IMR-90 (cell line): Measurements from ENCODE around the gene CPSF4L. TPM values are rescaled to one million over a fixed set of nuclear protein-coding genes. Genes with fewer than 3 reads are reported as not detected.

Experiments
- ATAC-seq: fragments of 200-7000 bp; cut with Tn5 transposase; 2 replicates; pipeline ENCODE4 v1.9.1; 2020; ENCODE audit warnings: low read depth, mild to moderate bottlenecking, moderate library complexity
- BruUV-seq: library from RNA; stranded (reverse); fragments of 400-500 nt; replicated peaks from 2 replicates; lab custom pipeline; 2021; lab: Mats Ljungman, UMichigan
- CTCF ChIA-PET: fragments of 300-600 bp; formaldehyde crosslinking; extraction: SDS; loops from one replicate; lab custom pipeline; 2021; ENCODE audit warnings: antibody characterized with exemption; lab: Yijun Ruan, JAX
- POLR2A ChIA-PET: fragments of 300-600 bp; sonication (Branson Sonifier 250); formaldehyde crosslinking; loops from one replicate; lab custom pipeline; 2022; ENCODE audit warnings: antibody characterized with exemption; ENCODE audit not compliant: unreplicated experiment; lab: Charles Lee
- DNase-seq: peaks from one replicate; pipeline ENCODE4 v3.0.0; 2013
- H2AFZ ChIP-seq: replicated peaks from 2 replicates; pipeline ENCODE3; 2013; ENCODE audit warnings: low read length, mild to moderate bottlenecking; ENCODE audit not compliant: poor library complexity
- H2AK5ac ChIP-seq: 2 replicates; pipeline ENCODE4 v1.6.1; 2013; ENCODE audit warnings: low read depth, low read length, inconsistent platforms
- H2AK9ac ChIP-seq: replicated peaks from 2 replicates; pipeline ENCODE3; 2013; ENCODE audit warnings: mild to moderate bottlenecking, low read depth, low read length, moderate library complexity; ENCODE audit not compliant: poor library complexity
- H2BK120ac ChIP-seq: 2 replicates; pipeline ENCODE4 v1.6.1; 2013; ENCODE audit warnings: low read depth, low read length, inconsistent platforms
- H2BK15ac ChIP-seq: 3 replicates; pipeline ENCODE4 v1.6.1; 2013; ENCODE audit warnings: low read depth, low read length, inconsistent platforms
- H2BK20ac ChIP-seq: 2 replicates; pipeline ENCODE4 v1.6.1; 2013; ENCODE audit warnings: low read depth, mild to moderate bottlenecking, inconsistent platforms, low read length, moderate library complexity
- H2BK5ac ChIP-seq: 2 replicates; pipeline ENCODE4 v1.6.1; 2013; ENCODE audit warnings: mild to moderate bottlenecking, low read depth, low read length, inconsistent platforms; ENCODE audit not compliant: poor library complexity, severe bottlenecking
- H3K14ac ChIP-seq: replicated peaks from 2 replicates; pipeline ENCODE4 v1.6.1; 2013; ENCODE audit warnings: low read depth, low read length, inconsistent platforms
- H3K18ac ChIP-seq: 2 replicates; pipeline ENCODE4 v1.6.1; 2013; ENCODE audit warnings: low read depth, low read length, control low read depth
- H3K23ac ChIP-seq: 2 replicates; pipeline ENCODE4 v1.6.1; 2013; ENCODE audit warnings: low read depth, low read length, inconsistent platforms
- H3K27ac ChIP-seq: 2 replicates; pipeline ENCODE4 v1.5.1; 2013; ENCODE audit warnings: mild to moderate bottlenecking, control low read depth, low read length; ENCODE audit not compliant: insufficient read depth
- H3K27me3 ChIP-seq: 2 replicates; pipeline ENCODE4 v1.6.1; 2013; ENCODE audit warnings: low read length; ENCODE audit not compliant: control insufficient read depth, insufficient read depth
- H3K36me3 ChIP-seq: 2 replicates; pipeline ENCODE4 v1.6.1; 2013; ENCODE audit warnings: low read length, mixed read lengths; ENCODE audit not compliant: control insufficient read depth, insufficient read depth
- H3K4ac ChIP-seq: 2 replicates; pipeline ENCODE4 v1.6.1; 2013; ENCODE audit warnings: low read depth, low read length, inconsistent platforms
- H3K4me1 ChIP-seq: 2 replicates; pipeline ENCODE4 v1.6.1; 2013; ENCODE audit warnings: low read length, mixed read lengths; ENCODE audit not compliant: control insufficient read depth, insufficient read depth
- H3K4me2 ChIP-seq: 2 replicates; pipeline ENCODE4 v1.6.1; 2013; ENCODE audit warnings: low read depth, mild to moderate bottlenecking, control low read depth, low read length, moderate library complexity
- H3K4me3 ChIP-seq: 2 replicates; pipeline ENCODE4 v1.5.1; 2013; ENCODE audit warnings: low read depth, mild to moderate bottlenecking, control low read depth, low read length, moderate library complexity; ENCODE audit not compliant: insufficient read depth
- H3K56ac ChIP-seq: 2 replicates; pipeline ENCODE4 v1.6.1; 2013; ENCODE audit warnings: low read length, inconsistent platforms; ENCODE audit not compliant: insufficient read depth; ENCODE audit errors: extremely low read depth
- H3K79me1 ChIP-seq, 2 experiments: 2 replicates each; pipeline ENCODE4 v1.6.1; 2013; ENCODE audit warnings: low read length in 2 of 2, inconsistent platforms in 1 of 2, low read depth in 1 of 2
- H3K9ac ChIP-seq: 2 replicates; pipeline ENCODE4 v1.6.1; 2013; ENCODE audit warnings: low read depth, low read length, control low read depth
- H3K9me1 ChIP-seq: 2 replicates; pipeline ENCODE4 v1.6.1; 2013; ENCODE audit warnings: low read length, inconsistent platforms; ENCODE audit not compliant: insufficient read depth
- H3K9me3 ChIP-seq: 2 replicates; pipeline ENCODE4 v1.6.1; 2013; ENCODE audit warnings: low read length; ENCODE audit not compliant: control insufficient read depth, insufficient read depth
- H4K20me1 ChIP-seq: 2 replicates; pipeline ENCODE4 v1.6.1; 2013; ENCODE audit warnings: low read length, inconsistent platforms; ENCODE audit not compliant: insufficient read depth
- H4K5ac ChIP-seq: 2 replicates; pipeline ENCODE4 v1.6.1; 2013; ENCODE audit warnings: mild to moderate bottlenecking, low read depth, low read length, control low read depth
- H4K8ac ChIP-seq, 2 experiments: 2 replicates each; pipeline ENCODE4 v1.6.1; 2013; ENCODE audit warnings: low read depth in 2 of 2, low read length in 2 of 2, control low read depth in 1 of 2, inconsistent platforms in 1 of 2
- H4K91ac ChIP-seq: 2 replicates; pipeline ENCODE4 v1.6.1; 2013; ENCODE audit warnings: low read depth, low read length, inconsistent platforms; ENCODE audit not compliant: insufficient read depth
- BHLHE40 ChIP-seq: fragments of 150-350 bp; IDR thresholded peaks from 2 replicates; pipeline ENCODE4 v1.6.1; 2016; ENCODE audit warnings: mild to moderate bottlenecking, low read depth, low read length
- CEBPB ChIP-seq: IDR thresholded peaks from 2 replicates; pipeline ENCODE4 v1.6.1; 2012; ENCODE audit warnings: low read depth, low read length, improper control_type of control experiment
- CHD1 ChIP-seq: IDR thresholded peaks from 2 replicates; pipeline ENCODE4 v1.6.1; 2012; ENCODE audit warnings: low read depth, low read length, improper control_type of control experiment
- FOS ChIP-seq: fragments of 150-350 bp; IDR thresholded peaks from 2 replicates; pipeline ENCODE4 v1.6.1; 2016; ENCODE audit warnings: low read depth, low read length
- MAFK ChIP-seq: IDR thresholded peaks from 2 replicates; pipeline ENCODE4 v1.6.1; 2012; ENCODE audit warnings: low read depth, low read length, improper control_type of control experiment
- MAZ ChIP-seq: IDR thresholded peaks from 2 replicates; pipeline ENCODE4 v1.6.1; 2012; ENCODE audit warnings: low read depth, mild to moderate bottlenecking, low read length, improper control_type of control experiment, moderate library complexity, borderline replicate concordance
- MXI1 ChIP-seq: IDR thresholded peaks from 2 replicates; pipeline ENCODE4 v1.6.1; 2012; ENCODE audit warnings: low read depth, mild to moderate bottlenecking, low read length, moderate library complexity, borderline replicate concordance
- NFE2L2 ChIP-seq: fragments of 150-350 bp; IDR thresholded peaks from 2 replicates; pipeline ENCODE4 v1.6.1; 2016; ENCODE audit warnings: low read depth, mild to moderate bottlenecking, low read length
- POLR2A ChIP-seq: IDR thresholded peaks from 2 replicates; pipeline ENCODE4 v1.6.1; 2012; ENCODE audit warnings: mild to moderate bottlenecking, low read depth, low read length
- RAD21 ChIP-seq: IDR thresholded peaks from 2 replicates; pipeline ENCODE4 v1.6.1; 2012; ENCODE audit warnings: low read length, improper control_type of control experiment
- RCOR1 ChIP-seq: IDR thresholded peaks from 2 replicates; pipeline ENCODE4 v1.6.1; 2012; ENCODE audit warnings: mild to moderate bottlenecking, low read length, improper control_type of control experiment; ENCODE audit not compliant: insufficient replicate concordance
- RFX5 ChIP-seq: IDR thresholded peaks from 2 replicates; pipeline ENCODE4 v1.8.0; 2012; ENCODE audit warnings: low read depth, mild to moderate bottlenecking, low read length, moderate library complexity
- SMC3 ChIP-seq: fragments of 150-350 bp; IDR thresholded peaks from 2 replicates; pipeline ENCODE4 v1.6.1; 2016; ENCODE audit warnings: low read depth, mild to moderate bottlenecking, antibody characterized with exemption, low read length, moderate library complexity
- USF2 ChIP-seq: fragments of 150-350 bp; IDR thresholded peaks from 2 replicates; pipeline ENCODE4 v1.6.1; 2017; ENCODE audit warnings: mild to moderate bottlenecking, antibody characterized with exemption, low read length, low read depth
- WGBS, 2 experiments: methylation state at CpG; one replicate each; pipeline versions ENCODE4 v1.1.5 to v1.1.7; 2013; ENCODE audit warnings: missing lambda C conversion rate in 2 of 2; ENCODE audit not compliant: insufficient read length in 1 of 2; ENCODE audit errors: extremely low coverage in 2 of 2; 5-methylcytosine and 5-hydroxymethylcytosine counted together
- dilution Hi-C: fragments of 300-500 bp; cut with HindIII; formaldehyde crosslinking; loops from one replicate; pipeline ENCODE4 v1.14.3; 2018; ENCODE audit warnings: low sequenced_read_pairs; ENCODE audit not compliant: unreplicated experiment
- in situ Hi-C: fragments of 300-500 bp; cut with MboI; formaldehyde crosslinking; loops from 3 replicates; pipeline ENCODE4 v1.14.3; 2019; ENCODE audit warnings: low sequenced_read_pairs, inconsistent platforms, mixed read lengths
- intact Hi-C: fragments of 100-400 bp; cut with micrococcal nuclease; formaldehyde crosslinking; loops from 2 replicates; pipeline ENCODE4 v1.10.0; 2022
- polyA plus RNA-seq, 3 experiments: library from polyadenylated mRNA; depleted of rRNA; stranded (reverse); fragments of >200 nt; gene quantifications; 2 replicates each; pipeline ENCODE4 v1.2.3, GENCODE V29; 2012; ENCODE audit warnings: low replicate concordance in 1 of 3
- total RNA-seq: library from RNA; depleted of rRNA; stranded (reverse); fragments of >200 nt; gene quantifications from 2 replicates; pipeline ENCODE4 v1.2.3, GENCODE V29; 2012
- TF ChIP-seq, protein P1 (sequence below): conservative IDR thresholded peaks from 2 replicates; pipeline ENCODE4 v1.5.1; 2012; ENCODE audit warnings: mild to moderate bottlenecking, low read depth, low read length, improper control_type of control experiment
- TF ChIP-seq, protein P2 (sequence below): fragments of 150-350 bp; IDR thresholded peaks from 2 replicates; pipeline ENCODE4 v1.6.1; 2016; ENCODE audit warnings: low read depth, mild to moderate bottlenecking, low read length, moderate library complexity, borderline replicate concordance

The CPSF4L gene
- total and polyA plus RNA-seq, 2 of the 4 experiments (the other 2 are of a cell fraction): not detected

- no peak overlapping the region for H4K8ac ChIP-seq
- H3K4me2 ChIP-seq: no peak overlapping the region
- H2BK20ac ChIP-seq: no peak overlapping the region
- no peak overlapping the region for H3K4ac ChIP-seq
- CTCF ChIA-PET: no interaction called here
- no peak for ATAC-seq
- no peak overlapping the region for H3K18ac ChIP-seq
- H2AK5ac ChIP-seq: no peak overlapping the region
- no peak overlapping the region for H2BK15ac ChIP-seq
- no TSS peak for BruUV-seq
- peaks cover 22 to 34% of the 10 kb centered on the region in 2 experiments for H3K79me1 ChIP-seq
- no peak overlapping the region for H4K91ac ChIP-seq
- 0 out of 2 replicates have a peak, but pooled peaks cover 3% of the 10 kb centered on the region for H3K4me1 ChIP-seq
- H2AK9ac ChIP-seq: no peak overlapping the region
- no peak overlapping the region for H3K23ac ChIP-seq
- WGBS, 2 experiments: no CpG with 5 or more reads among the region's 2 CpGs
- in situ Hi-C loops: no loop called here
- no peak overlapping the region for H2BK120ac ChIP-seq
- no peak overlapping the region for H3K14ac ChIP-seq
- no peak overlapping the region for H4K5ac ChIP-seq
- no peak overlapping the region for H3K56ac ChIP-seq
- H4K20me1 ChIP-seq: peaks cover 3% of the 10 kb centered on the region; the same call in 1 of the 2 replicates
- H3K4me3 ChIP-seq: no peak overlapping the region
- H3K9ac ChIP-seq: no peak overlapping the region
- dilution Hi-C loops: no loop called here
- TF ChIP-seq RAD21 (no peak), MAZ (no peak), NFE2L2 (no peak), FOS (no peak), RFX5 (no peak), BHLHE40 (no peak), POLR2A (no peak), RCOR1 (no peak), USF2 (no peak), CEBPB (no peak), MXI1 (no peak), CHD1 (no peak), MAFK (no peak), SMC3 (no peak)
- TF ChIP-seq, protein P1, sequence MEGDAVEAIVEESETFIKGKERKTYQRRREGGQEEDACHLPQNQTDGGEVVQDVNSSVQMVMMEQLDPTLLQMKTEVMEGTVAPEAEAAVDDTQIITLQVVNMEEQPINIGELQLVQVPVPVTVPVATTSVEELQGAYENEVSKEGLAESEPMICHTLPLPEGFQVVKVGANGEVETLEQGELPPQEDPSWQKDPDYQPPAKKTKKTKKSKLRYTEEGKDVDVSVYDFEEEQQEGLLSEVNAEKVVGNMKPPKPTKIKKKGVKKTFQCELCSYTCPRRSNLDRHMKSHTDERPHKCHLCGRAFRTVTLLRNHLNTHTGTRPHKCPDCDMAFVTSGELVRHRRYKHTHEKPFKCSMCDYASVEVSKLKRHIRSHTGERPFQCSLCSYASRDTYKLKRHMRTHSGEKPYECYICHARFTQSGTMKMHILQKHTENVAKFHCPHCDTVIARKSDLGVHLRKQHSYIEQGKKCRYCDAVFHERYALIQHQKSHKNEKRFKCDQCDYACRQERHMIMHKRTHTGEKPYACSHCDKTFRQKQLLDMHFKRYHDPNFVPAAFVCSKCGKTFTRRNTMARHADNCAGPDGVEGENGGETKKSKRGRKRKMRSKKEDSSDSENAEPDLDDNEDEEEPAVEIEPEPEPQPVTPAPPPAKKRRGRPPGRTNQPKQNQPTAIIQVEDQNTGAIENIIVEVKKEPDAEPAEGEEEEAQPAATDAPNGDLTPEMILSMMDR: no peak
- TF ChIP-seq, protein P2, sequence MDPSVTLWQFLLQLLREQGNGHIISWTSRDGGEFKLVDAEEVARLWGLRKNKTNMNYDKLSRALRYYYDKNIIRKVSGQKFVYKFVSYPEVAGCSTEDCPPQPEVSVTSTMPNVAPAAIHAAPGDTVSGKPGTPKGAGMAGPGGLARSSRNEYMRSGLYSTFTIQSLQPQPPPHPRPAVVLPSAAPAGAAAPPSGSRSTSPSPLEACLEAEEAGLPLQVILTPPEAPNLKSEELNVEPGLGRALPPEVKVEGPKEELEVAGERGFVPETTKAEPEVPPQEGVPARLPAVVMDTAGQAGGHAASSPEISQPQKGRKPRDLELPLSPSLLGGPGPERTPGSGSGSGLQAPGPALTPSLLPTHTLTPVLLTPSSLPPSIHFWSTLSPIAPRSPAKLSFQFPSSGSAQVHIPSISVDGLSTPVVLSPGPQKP: no peak
- POLR2A ChIA-PET: no interaction called here
- no peak overlapping the region for H2BK5ac ChIP-seq
- no peak overlapping the region for H3K27ac ChIP-seq
- H3K9me3 ChIP-seq: no peaks in the 10 kb centered on the region
- intact Hi-C loops: no loop called here
- H3K36me3 ChIP-seq: peaks cover 30% of the 10 kb centered on the region
- peaks cover 3% of the 10 kb centered on the region; the same call in 1 of the 2 replicates for H3K9me1 ChIP-seq
- H2AFZ ChIP-seq: no peak overlapping the region
- no peak for DNase-seq
- H3K27me3 ChIP-seq: no peaks in the 10 kb centered on the region
Observed at GRCh38 chr17:73240561-73240960, 21.1 kb downstream of the CPSF4L start.
